Measurements from ENCODE around the gene KCNMB1.

DNA sequence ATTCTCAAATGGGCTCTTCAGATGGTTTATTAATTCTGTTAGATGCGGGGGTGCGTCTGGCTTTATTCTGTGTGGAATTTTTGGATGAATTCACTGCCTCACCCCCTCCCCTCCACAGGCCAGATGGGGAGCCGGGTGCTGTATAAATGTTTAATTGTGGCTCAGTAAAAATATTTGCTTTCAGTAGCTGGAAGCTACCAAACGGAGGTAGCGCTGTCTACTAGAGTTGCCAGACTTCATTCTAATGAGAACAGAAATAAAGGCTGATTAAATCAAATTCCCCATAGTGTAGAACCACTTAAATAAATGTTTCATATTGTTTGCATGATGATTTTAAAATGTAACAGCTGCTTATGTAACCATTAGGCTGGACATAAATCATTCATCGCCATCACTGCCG is 34.5 kb upstream of the KCNMB1 start:
- TF ChIP-seq, protein P1, sequence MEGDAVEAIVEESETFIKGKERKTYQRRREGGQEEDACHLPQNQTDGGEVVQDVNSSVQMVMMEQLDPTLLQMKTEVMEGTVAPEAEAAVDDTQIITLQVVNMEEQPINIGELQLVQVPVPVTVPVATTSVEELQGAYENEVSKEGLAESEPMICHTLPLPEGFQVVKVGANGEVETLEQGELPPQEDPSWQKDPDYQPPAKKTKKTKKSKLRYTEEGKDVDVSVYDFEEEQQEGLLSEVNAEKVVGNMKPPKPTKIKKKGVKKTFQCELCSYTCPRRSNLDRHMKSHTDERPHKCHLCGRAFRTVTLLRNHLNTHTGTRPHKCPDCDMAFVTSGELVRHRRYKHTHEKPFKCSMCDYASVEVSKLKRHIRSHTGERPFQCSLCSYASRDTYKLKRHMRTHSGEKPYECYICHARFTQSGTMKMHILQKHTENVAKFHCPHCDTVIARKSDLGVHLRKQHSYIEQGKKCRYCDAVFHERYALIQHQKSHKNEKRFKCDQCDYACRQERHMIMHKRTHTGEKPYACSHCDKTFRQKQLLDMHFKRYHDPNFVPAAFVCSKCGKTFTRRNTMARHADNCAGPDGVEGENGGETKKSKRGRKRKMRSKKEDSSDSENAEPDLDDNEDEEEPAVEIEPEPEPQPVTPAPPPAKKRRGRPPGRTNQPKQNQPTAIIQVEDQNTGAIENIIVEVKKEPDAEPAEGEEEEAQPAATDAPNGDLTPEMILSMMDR (IDR thresholded peaks at IDR 0.05; ENCODE audit: low read length) = no peak
- TF ChIP-seq EZH2 (optimal IDR thresholded peaks at IDR 0.05; ENCODE audit: low read depth, low read length) = no peak

Data from MM.1S (cell line).